GM19023 (cell line): ENCODE measurements around the gene CALCB.
"Not testable (repeated sequence)": the region's sequence is repeated elsewhere in the genome, so short reads cannot be mapped to it uniquely, and the experiment has no call there.

ENCODE experiments used
- ATAC-seq: cut with Tn5 transposase; IDR thresholded peaks from one replicate; pipeline ENCODE4 v1.9.1; 2021; ENCODE audit warnings: mild to moderate bottlenecking, moderate library complexity; ENCODE audit not compliant: unreplicated experiment

The CALCB gene

GRCh38 chr11:15073361-15074205 is at the start of gene CALCB:
Gene CALCB (plus strand): TSS chr11:15073593. CDS start chr11:15074719, 1,126 bp downstream.
- ATAC-seq = no peak

- ATAC-seq = no peak
Measured at GRCh38 chr11:15027011-15027410, 46.4 kb upstream of the CALCB start.

GRCh38 chr11:15027956-15028355 is 45.4 kb upstream of the CALCB start:
- ATAC-seq = no peak

GRCh38 chr11:15028379-15028778 is 45.0 kb upstream of the CALCB start:
- ATAC-seq = no peak

GRCh38 chr11:15031945-15032344 is 41.4 kb upstream of the CALCB start:
- ATAC-seq = not testable (repeated sequence)

GRCh38 chr11:15034687-15035267 is 38.6 kb upstream of the CALCB start:
- no peak for ATAC-seq

GRCh38 chr11:15035283-15035682 is 38.1 kb upstream of the CALCB start:
- no peak for ATAC-seq

- no peak for ATAC-seq
Measured at GRCh38 chr11:15038963-15039362, 34.4 kb upstream of the CALCB start.

GRCh38 chr11:15045209-15045608 is 28.2 kb upstream of the CALCB start:
- no peak for ATAC-seq

GRCh38 chr11:15045891-15046290 is 27.5 kb upstream of the CALCB start:
- ATAC-seq = no peak

- not testable (repeated sequence) for ATAC-seq
Measured at GRCh38 chr11:15046673-15047072, 26.7 kb upstream of the CALCB start.

GRCh38 chr11:15048616-15049015 is 24.8 kb upstream of the CALCB start:
- ATAC-seq = no peak

- no peak for ATAC-seq
Measured at GRCh38 chr11:15053191-15053685, 20.2 kb upstream of the CALCB start.

GRCh38 chr11:15055620-15056356 is 17.6 kb upstream of the CALCB start:
- no peak for ATAC-seq

GRCh38 chr11:15057329-15057728 is 16.1 kb upstream of the CALCB start:
- ATAC-seq = no peak

- no peak for ATAC-seq
Measured at GRCh38 chr11:15059132-15059915, 14.1 kb upstream of the CALCB start.

- ATAC-seq = no peak
Measured at GRCh38 chr11:15062599-15062998, 10.8 kb upstream of the CALCB start.

GRCh38 chr11:15069751-15070150 is 3.6 kb upstream of the CALCB start:
- not testable (repeated sequence) for ATAC-seq

GRCh38 chr11:15071556-15072255 is 1.7 kb upstream of the CALCB start:
- ATAC-seq = no peak

- no peak for ATAC-seq
Measured at GRCh38 chr11:15072551-15073143, 746 bp upstream of the CALCB start.
